GM21619 (cell line): ENCODE results near the gene GRID1.

Source experiments
- ATAC-seq: cut with Tn5 transposase; IDR thresholded peaks from one replicate; pipeline ENCODE4 v1.9.1; 2021; ENCODE audit not compliant: unreplicated experiment

GRID1 gene

DNA sequence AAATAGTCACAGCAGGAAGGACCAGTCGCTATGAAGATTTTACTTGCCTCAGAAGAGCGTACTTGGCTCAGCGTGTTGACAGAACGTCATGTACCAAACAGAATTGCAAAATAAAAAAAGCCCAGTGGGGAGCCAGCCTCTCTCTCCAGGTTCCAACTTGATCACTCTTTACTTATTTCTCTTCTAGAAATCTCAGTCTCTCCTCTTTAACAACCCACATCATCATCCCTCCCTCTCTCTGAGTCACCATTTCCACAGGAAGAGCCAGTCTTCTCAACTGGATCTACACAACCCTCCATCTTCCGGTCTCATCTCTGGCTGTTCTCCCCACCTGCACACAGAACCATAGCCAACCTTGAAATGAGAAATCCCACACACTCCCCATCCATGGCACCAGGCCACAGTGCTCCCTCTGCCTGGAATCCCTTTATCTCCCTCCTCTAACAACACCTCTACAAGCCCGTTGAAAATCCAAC is 718.3 kb downstream of the GRID1 start:
- no peak for ATAC-seq

DNA sequence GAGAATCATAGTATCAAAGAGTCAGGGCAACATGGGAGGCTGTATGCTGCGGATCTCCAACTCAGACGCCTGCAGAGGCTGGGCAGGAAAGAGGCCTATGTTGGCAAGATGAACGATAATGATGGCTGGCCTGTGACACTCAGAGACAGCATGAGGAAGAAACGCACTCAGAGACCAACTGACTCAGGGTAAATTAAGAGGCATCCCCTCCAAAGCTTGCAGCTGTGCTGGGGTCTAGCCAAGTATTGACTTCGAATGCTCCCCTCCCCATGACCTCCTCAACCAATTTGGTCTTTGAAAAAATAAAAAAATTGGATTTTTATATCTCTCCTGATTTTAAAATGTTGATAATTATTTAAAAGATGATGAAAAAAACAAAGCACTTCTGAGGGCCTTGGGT is 718.9 kb downstream of the GRID1 start:
- ATAC-seq: no peak

DNA sequence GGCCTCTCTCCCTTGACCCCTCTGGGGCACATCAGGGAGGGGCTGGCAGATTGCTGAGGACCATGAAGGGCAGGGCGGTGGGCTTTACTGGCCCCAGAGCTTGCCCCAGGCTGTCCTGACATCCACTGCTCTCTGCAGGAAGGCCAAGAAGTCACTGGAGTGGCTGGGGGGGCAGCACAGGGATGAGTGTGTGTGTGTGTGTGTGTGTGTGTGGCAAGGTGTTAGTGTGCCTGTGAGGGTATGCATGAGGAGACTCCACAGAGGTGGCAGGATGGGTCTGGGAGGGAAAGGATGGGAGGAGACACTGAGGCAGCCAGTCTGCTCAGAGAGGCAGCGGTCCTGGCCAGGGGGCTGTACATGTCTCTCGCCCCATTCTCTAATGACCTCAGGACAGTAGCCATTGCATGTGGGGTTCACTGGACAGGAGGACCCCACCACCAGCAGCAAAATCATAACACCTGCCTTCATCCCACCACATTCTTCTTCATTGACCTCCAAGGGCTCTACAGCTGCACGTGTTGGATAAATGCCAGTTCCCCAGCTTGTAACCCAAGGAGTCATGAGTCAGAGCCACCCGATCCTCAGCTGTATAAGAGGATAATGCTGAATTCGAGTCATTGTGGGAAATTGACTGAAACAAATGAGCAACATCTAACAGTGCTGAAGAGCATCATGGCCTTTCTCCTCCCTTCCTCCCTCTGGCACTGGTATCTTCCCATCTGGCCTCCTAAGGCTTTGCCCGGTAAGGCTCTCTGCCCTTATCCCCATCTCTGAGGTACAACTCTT is 720.5 kb downstream of the GRID1 start:
- ATAC-seq: no peak

DNA sequence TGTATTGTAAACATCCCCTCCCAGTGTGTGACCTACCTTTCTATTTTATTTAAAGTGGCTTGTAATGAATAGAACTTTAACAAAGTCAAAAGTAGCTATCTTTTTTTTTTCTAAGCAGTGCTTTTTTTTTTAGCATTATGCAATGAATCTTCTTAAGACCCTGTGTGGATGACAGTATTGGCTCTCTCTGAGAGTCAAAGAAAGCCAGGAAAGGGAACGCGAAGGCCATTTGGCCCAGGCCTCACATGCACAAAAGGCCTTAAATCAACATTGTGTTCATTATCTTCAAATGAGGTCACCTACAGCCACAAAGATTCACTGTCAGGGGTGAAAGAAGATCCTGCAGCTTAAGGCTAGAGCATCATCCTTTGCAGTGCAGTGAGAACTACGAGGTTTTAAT is 721.5 kb downstream of the GRID1 start:
- no peak for ATAC-seq

DNA sequence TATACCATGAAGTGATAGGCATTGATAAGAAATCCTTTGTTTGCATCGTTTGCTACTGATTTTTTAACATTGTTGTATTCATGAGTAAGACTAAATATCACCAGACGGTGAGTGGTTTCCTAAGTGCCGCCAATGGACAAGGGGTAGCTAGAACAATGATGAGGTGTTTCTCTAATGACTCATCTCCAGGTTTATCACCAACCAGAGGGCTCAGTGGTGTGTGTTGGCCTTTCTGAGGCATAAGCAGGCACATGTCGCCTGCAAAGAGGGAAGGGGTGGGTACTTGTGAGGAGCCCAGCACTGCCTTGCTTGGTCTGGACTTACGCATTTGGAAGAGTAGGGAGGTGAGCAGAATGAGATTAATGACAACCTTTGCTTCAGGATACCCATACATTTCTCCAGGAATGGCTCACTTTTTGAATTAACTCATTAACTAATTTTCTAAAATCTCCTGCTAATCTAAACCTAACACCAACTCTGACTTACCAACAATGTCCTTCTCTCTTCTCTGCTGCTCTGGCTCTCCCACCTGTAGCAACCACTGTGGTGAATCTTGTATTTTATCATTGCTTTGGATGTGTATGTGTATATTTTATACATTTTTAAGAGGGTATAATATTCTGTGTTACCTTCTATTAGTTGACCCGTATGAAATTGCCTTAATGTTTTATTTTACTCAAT is 722.6 kb downstream of the GRID1 start:
- no peak for ATAC-seq

DNA sequence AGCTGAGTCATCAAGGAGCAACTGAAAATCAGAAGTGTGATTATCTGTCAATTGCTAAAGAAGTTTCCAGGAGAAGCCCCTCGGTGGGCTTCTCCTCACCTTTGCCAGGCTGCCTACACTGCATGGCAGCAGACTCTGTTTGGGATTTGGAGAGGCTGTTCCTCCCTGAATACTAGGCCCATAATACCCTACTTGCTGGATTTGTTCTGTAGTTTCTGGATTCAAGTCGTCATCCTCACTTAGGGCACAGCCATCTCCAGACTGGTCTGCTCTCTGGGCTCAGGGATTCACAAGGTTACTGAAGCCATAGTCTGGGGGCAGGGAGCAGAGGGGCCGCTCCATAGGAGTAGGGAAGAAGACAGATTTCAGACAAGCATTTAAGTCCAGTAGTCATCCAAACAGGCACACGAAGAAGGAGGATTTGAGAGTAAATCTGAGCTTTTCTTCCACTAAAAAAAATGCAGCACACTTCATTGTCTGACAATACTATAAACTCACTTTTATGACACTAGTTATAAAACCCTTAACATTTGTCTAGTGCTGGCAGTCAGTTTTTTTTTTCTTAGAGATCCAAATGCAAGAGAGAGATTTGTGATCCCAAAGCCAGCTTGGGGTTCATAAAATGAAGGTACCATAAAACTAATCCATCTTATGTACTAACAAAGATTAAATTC is 723.3 kb downstream of the GRID1 start:
- no peak for ATAC-seq

DNA sequence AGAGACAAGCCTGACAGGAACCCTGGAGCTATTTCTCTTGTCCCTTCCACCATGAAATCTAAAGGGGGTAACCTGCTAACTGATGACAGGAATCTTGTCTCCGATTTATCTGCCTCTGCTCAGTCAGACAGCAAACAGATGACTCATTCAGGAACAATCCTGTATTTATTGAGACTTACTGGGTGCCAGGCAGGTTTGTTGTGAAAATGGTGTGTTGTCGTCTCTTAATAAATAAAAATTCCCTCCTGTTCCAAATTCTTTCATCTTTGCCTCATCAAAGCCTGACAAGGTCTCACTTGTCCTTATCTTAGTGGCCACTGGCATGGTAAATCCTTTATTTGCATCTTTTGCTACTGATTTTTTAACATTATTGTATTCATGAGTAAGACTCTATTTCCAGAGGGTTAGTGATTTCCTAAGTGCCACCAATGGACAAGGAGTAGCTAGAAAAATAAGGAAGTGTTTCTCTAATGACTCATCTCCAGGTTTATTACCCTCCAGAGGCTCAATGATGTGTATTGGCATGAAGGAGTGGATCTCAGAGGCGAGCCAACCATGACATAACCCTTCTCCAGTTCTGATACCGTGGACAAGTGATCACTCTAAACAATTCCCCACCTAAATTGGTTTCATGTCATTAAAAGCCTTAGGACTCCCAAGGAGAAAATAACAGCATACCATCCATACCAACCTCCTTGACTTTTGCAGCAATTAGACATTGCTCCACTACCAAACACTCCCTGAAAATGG is 724.0 kb downstream of the GRID1 start:
- ATAC-seq: no peak

DNA sequence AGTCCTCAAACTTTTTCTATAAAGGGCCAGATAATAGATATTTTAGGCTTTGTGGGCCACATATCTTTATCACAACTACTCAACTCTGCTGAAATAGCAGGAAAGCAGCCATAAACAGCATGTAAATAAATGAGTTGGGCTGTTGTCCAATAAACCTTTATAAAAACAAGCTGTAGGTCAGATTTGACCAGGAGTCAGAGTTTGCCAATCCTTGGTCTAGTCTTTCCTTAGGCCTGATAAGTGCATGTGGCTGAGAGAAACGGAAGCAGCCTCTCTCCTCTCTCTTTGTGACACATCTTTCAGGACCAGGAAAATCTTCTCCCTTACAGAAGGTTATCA is 724.5 kb downstream of the GRID1 start:
- no peak for ATAC-seq

DNA sequence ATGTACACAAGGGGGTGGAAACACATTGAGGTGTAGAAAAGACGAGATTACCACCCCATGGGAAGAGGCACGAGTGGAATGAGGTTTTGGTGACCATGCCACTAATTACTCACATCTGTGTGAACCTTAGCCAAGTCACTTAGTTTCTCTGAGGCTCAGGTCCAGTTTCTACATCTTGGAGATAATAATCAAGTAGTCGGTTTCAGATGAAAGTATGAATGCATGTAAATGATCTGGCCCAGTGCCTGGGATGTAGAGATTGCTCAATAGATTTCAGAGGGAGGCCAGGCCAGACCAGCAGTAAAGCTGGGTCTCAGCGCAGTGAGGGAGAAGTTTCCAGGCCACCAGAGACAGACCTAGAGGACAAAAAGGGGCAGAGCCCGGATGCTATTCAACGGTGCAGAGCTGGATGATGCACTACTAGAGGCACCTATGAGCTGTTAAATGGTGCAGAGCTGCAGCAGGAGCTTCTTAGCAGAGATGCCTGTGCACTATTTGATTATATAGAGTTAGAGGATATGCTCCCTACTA is 725.1 kb downstream of the GRID1 start:
- ATAC-seq: no peak

DNA sequence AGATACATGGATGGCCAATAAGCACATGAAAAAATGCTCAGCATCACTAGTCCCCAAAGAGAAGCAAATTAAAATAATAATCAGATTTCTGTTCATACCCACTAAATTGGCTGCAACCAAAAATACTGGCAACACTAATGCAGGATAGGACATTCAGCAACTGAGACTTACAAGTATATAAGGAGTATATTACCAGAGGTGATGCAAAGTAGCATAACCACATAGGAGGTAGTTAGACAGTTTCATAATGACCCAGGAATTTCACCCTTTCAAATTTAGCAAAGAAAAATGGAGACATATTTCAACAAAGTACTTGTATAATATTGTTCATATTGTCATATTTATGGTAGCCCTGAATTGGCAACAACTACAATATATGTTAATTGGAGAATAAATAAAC is 727.8 kb downstream of the GRID1 start:
- ATAC-seq: no peak

DNA sequence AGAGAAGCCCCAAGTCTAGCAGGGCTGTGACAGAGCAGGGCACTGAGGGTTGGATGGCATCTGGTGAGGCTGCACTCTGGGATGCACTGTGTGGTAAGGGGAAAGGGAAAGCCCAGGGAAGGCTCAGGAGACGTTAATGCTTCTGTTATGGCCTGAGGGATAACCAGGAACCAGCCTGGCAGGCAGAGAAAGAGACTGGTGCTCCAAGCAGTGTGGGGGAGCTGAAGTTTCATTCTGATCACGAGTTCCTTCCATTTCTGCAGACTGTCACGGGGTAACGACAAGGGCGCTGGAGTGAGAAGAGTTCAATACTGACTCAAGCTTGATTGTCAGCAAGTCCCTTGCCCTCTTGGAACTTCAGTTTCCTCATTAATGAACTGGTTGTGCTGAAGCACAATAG is 730.9 kb downstream of the GRID1 start:
- ATAC-seq: peak; percentile 48

DNA sequence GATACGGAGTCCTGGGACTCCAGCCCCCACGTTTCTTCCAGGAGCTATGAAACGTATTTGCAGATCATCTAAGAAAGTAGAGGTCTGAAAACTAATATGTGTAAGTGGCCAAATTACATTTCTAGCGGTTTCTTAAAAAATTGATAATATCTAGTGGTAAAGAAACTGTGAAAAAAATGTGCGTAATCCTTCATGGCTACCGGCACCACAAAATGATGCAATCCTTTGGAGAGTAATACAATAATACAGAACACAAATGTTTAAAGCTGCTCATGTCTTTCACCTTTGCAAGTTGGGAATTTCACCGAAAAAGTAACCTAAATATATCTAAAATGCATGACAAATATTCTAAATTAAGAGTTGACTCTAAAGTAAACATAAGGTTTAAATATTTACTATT is 742.1 kb downstream of the GRID1 start:
- ATAC-seq: no peak

DNA sequence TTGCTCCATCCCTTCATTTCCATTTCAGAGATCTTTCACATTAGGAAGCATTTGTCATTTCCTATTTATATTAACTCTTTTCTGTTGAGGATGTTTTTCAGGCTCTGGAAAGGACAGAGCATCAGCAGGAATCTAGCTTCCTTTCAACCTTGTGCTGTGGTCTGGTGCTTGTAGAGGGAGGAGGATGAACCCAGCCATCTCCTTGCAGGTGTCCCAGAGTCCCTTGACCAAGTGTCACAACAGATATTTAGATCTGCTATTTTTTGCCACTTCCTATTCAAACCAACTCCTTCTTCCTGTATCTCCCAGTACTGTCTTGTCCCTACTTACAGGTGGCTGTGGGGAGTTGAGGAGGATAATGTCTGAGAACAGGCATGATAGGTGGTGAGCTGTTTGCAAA is 742.8 kb downstream of the GRID1 start:
- no peak for ATAC-seq

DNA sequence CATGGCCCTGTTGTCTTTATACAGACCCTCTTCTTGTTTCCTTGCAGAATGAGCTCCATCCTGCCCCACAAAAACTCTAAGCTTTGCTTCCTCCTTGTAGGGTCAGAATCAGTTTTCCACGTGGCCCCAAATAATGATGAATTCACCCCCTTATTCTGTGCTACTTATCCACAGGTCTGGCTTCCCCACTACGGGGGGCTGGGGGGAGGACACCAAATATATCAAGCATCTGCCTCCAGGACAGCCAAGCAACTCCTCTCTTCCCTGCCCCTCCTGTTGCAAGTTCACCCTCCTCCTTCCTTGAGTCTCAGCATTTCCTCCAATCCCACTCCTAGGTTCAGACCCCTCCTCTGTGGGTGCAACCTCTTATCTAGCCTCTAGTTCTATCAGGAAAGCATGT is 743.3 kb downstream of the GRID1 start:
- no peak for ATAC-seq

DNA sequence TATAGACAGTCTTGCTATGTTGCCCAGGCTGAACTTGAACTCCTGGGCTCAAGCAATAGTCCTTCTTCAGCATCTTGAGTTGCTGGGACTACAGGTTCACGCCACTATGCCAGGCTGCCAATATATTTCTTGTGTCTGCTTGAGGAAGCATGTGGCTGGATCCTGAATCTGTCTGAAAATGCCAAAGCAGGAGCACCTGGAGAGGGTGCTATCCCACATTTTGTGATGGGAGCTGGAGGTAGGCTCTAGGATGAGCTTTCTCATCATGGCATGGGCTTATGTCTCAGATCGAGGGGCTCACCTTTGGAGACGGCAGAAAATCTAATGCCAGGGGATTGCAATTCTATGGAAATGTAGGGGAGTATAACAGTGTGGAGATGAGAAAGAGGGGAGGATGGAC is 744.2 kb downstream of the GRID1 start:
- no peak for ATAC-seq

DNA sequence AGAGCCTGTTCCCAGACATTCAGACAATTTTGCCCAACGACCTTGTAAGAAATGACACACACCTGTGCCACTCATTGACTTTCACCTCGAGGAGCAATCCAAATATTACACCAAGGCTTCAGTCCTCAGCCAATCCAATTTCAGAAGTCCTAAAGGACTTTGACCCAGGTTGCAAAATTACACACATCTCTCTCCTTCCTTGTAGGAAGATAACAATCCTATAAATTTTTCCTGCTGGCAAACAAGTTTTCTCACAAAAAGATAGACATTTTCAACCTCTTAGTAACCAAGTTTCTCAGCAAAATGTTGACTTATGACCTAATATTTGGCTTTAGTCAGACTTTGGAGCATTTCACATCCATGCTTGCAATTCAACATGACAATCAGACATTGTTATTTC is 745.0 kb downstream of the GRID1 start:
- ATAC-seq: no peak

DNA sequence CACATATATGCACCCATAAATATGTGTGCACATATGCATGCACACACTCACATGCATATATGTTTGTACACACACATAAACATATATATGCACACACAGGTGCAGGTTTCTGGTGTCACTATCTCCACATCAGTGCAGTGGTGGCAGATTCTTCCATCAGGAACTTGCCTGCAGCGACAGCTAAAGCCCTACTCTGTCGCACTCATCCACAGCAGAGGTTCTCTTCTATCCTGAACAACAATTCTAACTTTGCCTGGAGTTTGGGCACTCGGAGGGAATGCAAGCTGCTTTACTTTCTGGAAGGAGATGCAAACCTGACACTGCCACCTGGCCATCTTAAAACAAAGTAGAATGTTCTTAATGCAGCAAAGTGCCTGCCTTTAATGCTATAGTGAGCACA is 745.8 kb downstream of the GRID1 start:
- no peak for ATAC-seq

DNA sequence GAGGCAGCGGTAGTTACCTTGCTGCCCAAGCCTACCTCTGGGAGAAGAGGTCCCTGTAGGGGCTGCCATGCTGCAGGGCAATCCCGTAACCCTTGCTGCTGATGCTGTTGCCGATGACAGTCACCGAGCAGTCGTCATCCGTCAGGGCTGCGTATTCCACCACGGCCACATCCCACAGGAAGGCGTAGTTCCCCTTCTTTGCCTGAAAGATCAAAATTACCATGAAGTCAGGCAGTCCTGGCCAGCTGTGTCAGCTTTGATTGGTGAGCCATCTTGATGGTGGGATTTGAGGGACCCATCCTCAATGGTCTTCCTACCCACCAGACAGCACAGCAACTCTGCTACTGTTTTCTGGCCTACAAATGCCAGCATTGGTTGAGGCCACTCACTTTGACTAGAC is 746.8 kb downstream of the GRID1 start:
- no peak for ATAC-seq

DNA sequence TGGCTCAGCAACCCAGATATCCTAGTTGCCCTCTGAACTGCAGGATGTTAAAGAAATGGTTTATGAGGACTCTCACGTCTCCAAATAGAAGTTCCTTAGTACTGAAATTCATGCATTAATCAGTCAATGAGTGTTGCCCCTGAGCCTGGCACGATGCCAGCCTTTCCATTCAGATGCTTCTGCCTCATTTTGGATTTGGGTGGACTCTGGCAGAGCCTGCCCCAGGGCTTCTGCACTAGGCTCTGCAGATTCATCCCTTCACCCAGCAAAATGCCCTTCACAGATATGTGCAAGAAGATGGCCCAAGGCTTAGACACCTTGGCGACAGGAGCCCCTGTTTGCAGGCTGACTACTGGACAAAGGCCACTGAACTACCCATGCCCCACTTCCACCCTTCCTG is 747.8 kb downstream of the GRID1 start:
- ATAC-seq: no peak

DNA sequence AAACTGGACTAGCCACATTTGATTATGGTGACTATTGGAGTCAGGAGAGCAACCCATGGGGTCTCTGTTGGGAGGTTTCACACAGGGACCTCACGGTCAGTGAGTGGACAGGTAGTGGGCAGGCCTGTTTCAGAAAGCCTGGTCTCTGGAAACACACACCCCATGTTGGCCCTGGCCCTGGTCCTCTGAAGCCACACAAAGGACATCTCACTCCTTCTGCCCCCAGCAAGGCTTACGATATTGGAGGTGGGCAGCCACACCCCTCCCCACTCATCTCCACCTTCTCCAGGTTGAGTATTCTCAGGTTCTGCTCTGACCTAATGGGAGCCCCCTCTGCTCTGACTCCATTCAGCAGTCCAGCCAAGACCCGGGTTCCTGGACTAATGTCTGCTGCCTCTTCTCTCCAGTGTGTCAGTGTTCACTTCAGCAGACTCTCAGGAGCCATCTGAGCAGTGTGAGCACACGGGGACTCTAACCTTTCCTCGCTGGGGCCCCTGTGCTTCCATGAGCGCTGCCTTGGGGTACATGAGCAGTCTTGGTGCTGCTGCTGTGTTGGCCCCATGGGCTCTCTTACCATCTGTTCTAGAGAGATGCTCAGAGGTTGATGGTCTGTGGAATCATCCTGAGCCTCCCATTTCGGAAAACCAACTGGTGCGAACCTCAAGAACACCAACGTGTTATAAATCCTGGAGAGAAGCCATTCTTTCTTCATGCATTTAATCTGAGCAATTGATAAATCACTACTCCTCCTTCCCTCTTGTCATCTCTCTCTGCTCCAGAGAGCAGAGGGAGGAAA is 748.6 kb downstream of the GRID1 start:
- ATAC-seq: no peak
